Activated CD8-positive, alpha-beta T cell treated with anti-CD3 and anti-CD28 coated beads for 36 hours (primary cell): ENCODE measurements around the gene UCHL3. TPM values are rescaled to one million over a fixed set of nuclear protein-coding genes. Genes with fewer than 3 reads are reported as not detected.

Source experiments
- ATAC-seq: fragments of 200-7000 bp; cut with Tn5 transposase; one replicate; pipeline ENCODE4 v1.10.0; 2021; ENCODE audit warnings: mild to moderate bottlenecking, moderate library complexity
- CTCF ChIA-PET: fragments of 350-600 bp; sonication (Branson Sonifier 250); formaldehyde crosslinking; loops from one replicate; lab custom pipeline; 2021; ENCODE audit warnings: antibody characterized with exemption; lab: Charles Lee
- POLR2A ChIA-PET: fragments of 350-600 bp; sonication (Branson Sonifier 250); formaldehyde crosslinking; loops from one replicate; lab custom pipeline; 2021; ENCODE audit warnings: antibody characterized with exemption; lab: Charles Lee
- DNase-seq: peaks from one replicate; pipeline ENCODE4 v3.0.0-alpha.2; 2020
- H3K27ac Mint-ChIP-seq: one replicate; pipeline ENCODE4 v1.8.0; 2021; ENCODE audit warnings: mild to moderate bottlenecking, mixed read lengths
- H3K27me3 Mint-ChIP-seq: one replicate; pipeline ENCODE4 v1.8.0; 2021; ENCODE audit warnings: mixed read lengths
- H3K36me3 Mint-ChIP-seq: one replicate; pipeline ENCODE4 v1.8.0; 2021; ENCODE audit warnings: low read depth, mixed read lengths
- H3K4me1 Mint-ChIP-seq: one replicate; pipeline ENCODE4 v1.8.0; 2021; ENCODE audit warnings: low read depth, mixed read lengths
- H3K4me3 Mint-ChIP-seq: one replicate; pipeline ENCODE4 v1.8.0; 2021; ENCODE audit warnings: mild to moderate bottlenecking, moderate library complexity, mixed read lengths
- H3K9me3 Mint-ChIP-seq: one replicate; pipeline ENCODE4 v1.8.0; 2021; ENCODE audit warnings: mixed read lengths
- CTCF ChIP-seq: fragments of 200-600 bp; IDR thresholded peaks from one replicate; pipeline ENCODE4 v1.8.0; 2022; ENCODE audit warnings: antibody characterized with exemption, mild to moderate bottlenecking
- intact Hi-C: fragments of 100-400 bp; cut with micrococcal nuclease; formaldehyde crosslinking; loops from one replicate; pipeline ENCODE4 v1.10.0; 2022
- total RNA-seq, 2 experiments: library from RNA; stranded (reverse); gene quantifications; one replicate each; pipeline ENCODE4 v1.2.3, GENCODE V29; 2021

UCHL3 gene
- total RNA-seq, 2 experiments from 2014 or later: 32.9 to 36.4 TPM

GRCh38 chr13:75643693-75644092 lies 94.1 kb downstream of the UCHL3 start:
- H3K27me3 Mint-ChIP-seq: peaks cover 6% of the 10 kb centered on the region
- no peak for TF ChIP-seq CTCF
- no peaks in the 10 kb centered on the region for H3K4me1 Mint-ChIP-seq
- ChIA-PET POLR2A (no interaction called here), CTCF (interaction anchor here (0.6 kb wide), 1 partner anchor 197 kb away, joined by 4 read pairs; no protein-coding TSS in a partner anchor)
- H3K4me3 Mint-ChIP-seq: no peak overlapping the region
- DNase-seq (no peak), ATAC-seq (no peak)
- H3K9me3 Mint-ChIP-seq: no peaks in the 10 kb centered on the region
- intact Hi-C loops: no loop called here
- H3K27ac Mint-ChIP-seq: no peak overlapping the region
- H3K36me3 Mint-ChIP-seq: no peaks in the 10 kb centered on the region

- intact Hi-C loops: no loop called here
- Mint-ChIP-seq H3K4me1 (no peaks in the 10 kb centered on the region), H3K27ac (no peak overlapping the region), H3K4me3 (no peak overlapping the region), H3K27me3 (peaks cover 5% of the 10 kb centered on the region), H3K9me3 (no peaks in the 10 kb centered on the region), H3K36me3 (no peaks in the 10 kb centered on the region)
- POLR2A ChIA-PET: no interaction called here
- ATAC-seq (no peak), DNase-seq (no peak)
- TF ChIP-seq CTCF: no peak
- CTCF ChIA-PET: no interaction called here
Observed at GRCh38 chr13:75645141-75645540, 95.5 kb downstream of the UCHL3 start.

GRCh38 chr13:75647126-75647784 lies 97.7 kb downstream of the UCHL3 start:
- H3K9me3 Mint-ChIP-seq: no peaks in the 10 kb centered on the region
- no peak for ATAC-seq

GRCh38 chr13:75648446-75648845 lies 98.9 kb downstream of the UCHL3 start:
- Mint-ChIP-seq H3K36me3 (no peaks in the 10 kb centered on the region), H3K4me3 (no peak overlapping the region), H3K27ac (no peak overlapping the region), H3K4me1 (no peaks in the 10 kb centered on the region), H3K27me3 (no peaks in the 10 kb centered on the region), H3K9me3 (no peaks in the 10 kb centered on the region)
- ATAC-seq: no peak
- CTCF ChIA-PET: no interaction called here
- intact Hi-C loops: no loop called here
- TF ChIP-seq CTCF: no peak
- POLR2A ChIA-PET: no interaction called here
- DNase-seq: no peak

More at GRCh38 chr13:75647126-75647784, 97.7 kb downstream of the UCHL3 start:
- Mint-ChIP-seq H3K4me3 (no peak overlapping the region), H3K27me3 (no peaks in the 10 kb centered on the region), H3K27ac (no peak overlapping the region), H3K36me3 (no peaks in the 10 kb centered on the region), H3K4me1 (no peaks in the 10 kb centered on the region)
- intact Hi-C loops: no loop called here
- ChIA-PET CTCF (no interaction called here), POLR2A (no interaction called here)
- TF ChIP-seq CTCF: no peak
- no peak for DNase-seq

GRCh38 chr13:75651013-75651412 lies 101.4 kb downstream of the UCHL3 start:
- Mint-ChIP-seq H3K27ac (no peak overlapping the region), H3K36me3 (no peaks in the 10 kb centered on the region), H3K9me3 (no peaks in the 10 kb centered on the region), H3K27me3 (no peaks in the 10 kb centered on the region), H3K4me1 (no peaks in the 10 kb centered on the region), H3K4me3 (no peak overlapping the region)
- ChIA-PET POLR2A (no interaction called here), CTCF (interaction anchor here (0.6 kb wide), 1 partner anchor 24 kb away, joined by 3 read pairs; no protein-coding TSS in a partner anchor)
- DNase-seq (no peak), ATAC-seq (no peak)
- no peak for TF ChIP-seq CTCF
- intact Hi-C loops: no loop called here
